HepG2 (cell line): Measurements from ENCODE around the gene SPTBN2. TPM values are rescaled to one million over a fixed set of nuclear protein-coding genes. Genes with fewer than 3 reads are reported as not detected.

Experiments used
- ATF7 ChIP-seq, 2 experiments: fragments of 450-650 bp in 1 of 2; sonication (generic) in 1 of 2; formaldehyde crosslinking in 1 of 2; IDR thresholded peaks; 2 replicates each; pipeline versions ENCODE4 v1.4.0 to v1.6.1; 2016 to 2020; ENCODE audit warnings: antibody characterized with exemption in 1 of 2, mild to moderate bottlenecking in 1 of 2, missing genetic modification reagents in 1 of 2
- CENPX ChIP-seq: sonication (generic); formaldehyde crosslinking; IDR thresholded peaks from 2 replicates; pipeline ENCODE4 v1.9.0; 2021; ENCODE audit warnings: mild to moderate bottlenecking, missing genetic modification reagents, moderate library complexity
- DPF2 ChIP-seq: sonication (generic); formaldehyde crosslinking; IDR thresholded peaks from 2 replicates; pipeline ENCODE4 v1.4.0; 2020; ENCODE audit warnings: mild to moderate bottlenecking, low read depth, missing genetic modification reagents, borderline replicate concordance
- MBNL3 ChIP-seq: fragments of 250-450 bp; sonication (Bioruptor Pico); conservative IDR thresholded peaks from 2 replicates; pipeline ENCODE4 v1.8.0; 2022; ENCODE audit warnings: mild to moderate bottlenecking, inconsistent platforms
- MEF2D ChIP-seq: sonication (generic); formaldehyde crosslinking; IDR thresholded peaks from 2 replicates; pipeline ENCODE4 v1.5.1; 2020; ENCODE audit warnings: mild to moderate bottlenecking, missing genetic modification reagents
- RBM39 ChIP-seq: fragments of 200-400 bp; formaldehyde crosslinking; IDR thresholded peaks from one replicate; pipeline ENCODE4 v1.6.1; 2018; ENCODE audit warnings: antibody characterized with exemption, mild to moderate bottlenecking, low read depth, low read length; ENCODE audit not compliant: poor library complexity, severe bottlenecking
- RFX1 ChIP-seq: fragments of 450-650 bp; IDR thresholded peaks from 2 replicates; pipeline ENCODE4 v1.6.1; 2017
- SP2 ChIP-seq: sonication (generic); formaldehyde crosslinking; IDR thresholded peaks from 2 replicates; pipeline ENCODE4 v1.5.1; 2020; ENCODE audit warnings: mild to moderate bottlenecking, missing genetic modification reagents
- ZC3H4 ChIP-seq: sonication (generic); formaldehyde crosslinking; IDR thresholded peaks from 2 replicates; pipeline ENCODE4 v1.4.0; 2020; ENCODE audit warnings: missing genetic modification reagents, borderline replicate concordance
- ZNF251 ChIP-seq: sonication (generic); formaldehyde crosslinking; IDR thresholded peaks from 2 replicates; pipeline ENCODE4 v1.9.0; 2021; ENCODE audit warnings: mild to moderate bottlenecking, missing genetic modification reagents
- ZNF30 ChIP-seq: sonication (generic); formaldehyde crosslinking; IDR thresholded peaks from 2 replicates; pipeline ENCODE4 v1.5.0; 2020; ENCODE audit warnings: mild to moderate bottlenecking, missing genetic modification reagents
- ZNF629 ChIP-seq: sonication (generic); formaldehyde crosslinking; conservative IDR thresholded peaks from 2 replicates; pipeline ENCODE4 v1.5.0; 2020; ENCODE audit warnings: missing genetic modification reagents
- ZNF800 ChIP-seq: sonication (generic); formaldehyde crosslinking; IDR thresholded peaks from 2 replicates; pipeline ENCODE4 v1.4.0; 2020; ENCODE audit warnings: missing genetic modification reagents
- polyA plus RNA-seq, 8 experiments: library from polyadenylated mRNA; depleted of rRNA in 3 of 8; stranded (reverse) in 7 of 8; unstranded in 1 of 8; fragments of >200 nt; fragmentation: Illumina TruSeq in 4 of 8; extraction: Trizol in 4 of 8; gene quantifications; 2 replicates each; pipeline versions ENCODE4 v1.2.1 to v1.2.3, GENCODE V29; 2011 to 2016; ENCODE audit warnings: low read depth in 4 of 8, missing spikeins in 1 of 8, mixed read lengths in 1 of 8; ENCODE audit not compliant: insufficient read depth in 1 of 8
- total RNA-seq, 5 experiments: library from RNA; depleted of rRNA; stranded (reverse); fragments of >200 nt; fragmentation: Illumina TruSeq; extraction: Trizol; gene quantifications; 2 replicates each; pipeline ENCODE4 v1.2.3, GENCODE V29; 2016; ENCODE audit warnings: low read depth in 1 of 5
- TF ChIP-seq, protein P1 (sequence below): sonication (generic); formaldehyde crosslinking; IDR thresholded peaks from 2 replicates; pipeline ENCODE4 v1.4.0; 2020; ENCODE audit warnings: missing genetic modification reagents
- TF ChIP-seq, protein P2 (sequence below): sonication (generic); formaldehyde crosslinking; IDR thresholded peaks from 2 replicates; pipeline ENCODE4 v1.4.0; 2020; ENCODE audit warnings: low read depth, missing genetic modification reagents
- TF ChIP-seq, protein P3 (sequence below): sonication (generic); formaldehyde crosslinking; IDR thresholded peaks from 2 replicates; pipeline ENCODE4 v1.4.0; 2020; ENCODE audit warnings: missing genetic modification reagents, borderline replicate concordance
- TF ChIP-seq, protein P4 (sequence below): sonication (generic); formaldehyde crosslinking; IDR thresholded peaks from 2 replicates; pipeline ENCODE4 v1.5.0; 2020; ENCODE audit warnings: missing genetic modification reagents, mild to moderate bottlenecking, borderline replicate concordance

The SPTBN2 gene
- total and polyA plus RNA-seq, 2 of the 13 experiments (the other 11 are each of a cell fraction or from before 2014, with no cell fraction given), result 0.65 to 4.0 TPM

- TF ChIP-seq RBM39 (peak; percentile 69), ZC3H4 (CRISPR knock-in tag) (0 out of 2 replicates have a peak, but pooled peaks have one; percentile 11), ATF7 (IDR thresholded peaks at IDR 0.05) (no peak), ATF7 (CRISPR knock-in tag; IDR thresholded peaks at IDR 0.05) (no peak), ZNF30 (CRISPR knock-in tag) (no peak; the same call in 1 of the 2 replicates), CENPX (CRISPR knock-in tag) (no peak), SP2 (CRISPR knock-in tag) (peak; percentile 96), ZNF251 (CRISPR knock-in tag) (no peak), DPF2 (CRISPR knock-in tag) (no peak), RFX1 (no peak), MEF2D (CRISPR knock-in tag) (no peak), ZNF800 (CRISPR knock-in tag) (0 out of 2 replicates have a peak, but pooled peaks have one; percentile 12), MBNL3 (CRISPR knock-in tag) (no peak), ZNF629 (CRISPR knock-in tag) (no peak)
- TF ChIP-seq, protein P1, sequence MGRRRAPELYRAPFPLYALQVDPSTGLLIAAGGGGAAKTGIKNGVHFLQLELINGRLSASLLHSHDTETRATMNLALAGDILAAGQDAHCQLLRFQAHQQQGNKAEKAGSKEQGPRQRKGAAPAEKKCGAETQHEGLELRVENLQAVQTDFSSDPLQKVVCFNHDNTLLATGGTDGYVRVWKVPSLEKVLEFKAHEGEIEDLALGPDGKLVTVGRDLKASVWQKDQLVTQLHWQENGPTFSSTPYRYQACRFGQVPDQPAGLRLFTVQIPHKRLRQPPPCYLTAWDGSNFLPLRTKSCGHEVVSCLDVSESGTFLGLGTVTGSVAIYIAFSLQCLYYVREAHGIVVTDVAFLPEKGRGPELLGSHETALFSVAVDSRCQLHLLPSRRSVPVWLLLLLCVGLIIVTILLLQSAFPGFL (CRISPR knock-in tag), result no peak
- TF ChIP-seq, protein P2, sequence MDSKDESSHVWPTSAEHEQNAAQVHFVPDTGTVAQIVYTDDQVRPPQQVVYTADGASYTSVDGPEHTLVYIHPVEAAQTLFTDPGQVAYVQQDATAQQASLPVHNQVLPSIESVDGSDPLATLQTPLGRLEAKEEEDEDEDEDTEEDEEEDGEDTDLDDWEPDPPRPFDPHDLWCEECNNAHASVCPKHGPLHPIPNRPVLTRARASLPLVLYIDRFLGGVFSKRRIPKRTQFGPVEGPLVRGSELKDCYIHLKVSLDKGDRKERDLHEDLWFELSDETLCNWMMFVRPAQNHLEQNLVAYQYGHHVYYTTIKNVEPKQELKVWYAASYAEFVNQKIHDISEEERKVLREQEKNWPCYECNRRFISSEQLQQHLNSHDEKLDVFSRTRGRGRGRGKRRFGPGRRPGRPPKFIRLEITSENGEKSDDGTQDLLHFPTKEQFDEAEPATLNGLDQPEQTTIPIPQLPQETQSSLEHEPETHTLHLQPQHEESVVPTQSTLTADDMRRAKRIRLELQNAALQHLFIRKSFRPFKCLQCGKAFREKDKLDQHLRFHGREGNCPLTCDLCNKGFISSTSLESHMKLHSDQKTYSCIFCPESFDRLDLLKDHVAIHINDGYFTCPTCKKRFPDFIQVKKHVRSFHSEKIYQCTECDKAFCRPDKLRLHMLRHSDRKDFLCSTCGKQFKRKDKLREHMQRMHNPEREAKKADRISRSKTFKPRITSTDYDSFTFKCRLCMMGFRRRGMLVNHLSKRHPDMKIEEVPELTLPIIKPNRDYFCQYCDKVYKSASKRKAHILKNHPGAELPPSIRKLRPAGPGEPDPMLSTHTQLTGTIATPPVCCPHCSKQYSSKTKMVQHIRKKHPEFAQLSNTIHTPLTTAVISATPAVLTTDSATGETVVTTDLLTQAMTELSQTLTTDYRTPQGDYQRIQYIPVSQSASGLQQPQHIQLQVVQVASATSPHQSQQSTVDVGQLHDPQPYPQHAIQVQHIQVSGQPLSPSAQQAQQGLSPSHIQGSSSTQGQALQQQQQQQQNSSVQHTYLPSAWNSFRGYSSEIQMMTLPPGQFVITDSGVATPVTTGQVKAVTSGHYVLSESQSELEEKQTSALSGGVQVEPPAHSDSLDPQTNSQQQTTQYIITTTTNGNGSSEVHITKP (CRISPR knock-in tag), result peak; percentile 33; the same call in 1 of the 2 replicates
- TF ChIP-seq, protein P3, sequence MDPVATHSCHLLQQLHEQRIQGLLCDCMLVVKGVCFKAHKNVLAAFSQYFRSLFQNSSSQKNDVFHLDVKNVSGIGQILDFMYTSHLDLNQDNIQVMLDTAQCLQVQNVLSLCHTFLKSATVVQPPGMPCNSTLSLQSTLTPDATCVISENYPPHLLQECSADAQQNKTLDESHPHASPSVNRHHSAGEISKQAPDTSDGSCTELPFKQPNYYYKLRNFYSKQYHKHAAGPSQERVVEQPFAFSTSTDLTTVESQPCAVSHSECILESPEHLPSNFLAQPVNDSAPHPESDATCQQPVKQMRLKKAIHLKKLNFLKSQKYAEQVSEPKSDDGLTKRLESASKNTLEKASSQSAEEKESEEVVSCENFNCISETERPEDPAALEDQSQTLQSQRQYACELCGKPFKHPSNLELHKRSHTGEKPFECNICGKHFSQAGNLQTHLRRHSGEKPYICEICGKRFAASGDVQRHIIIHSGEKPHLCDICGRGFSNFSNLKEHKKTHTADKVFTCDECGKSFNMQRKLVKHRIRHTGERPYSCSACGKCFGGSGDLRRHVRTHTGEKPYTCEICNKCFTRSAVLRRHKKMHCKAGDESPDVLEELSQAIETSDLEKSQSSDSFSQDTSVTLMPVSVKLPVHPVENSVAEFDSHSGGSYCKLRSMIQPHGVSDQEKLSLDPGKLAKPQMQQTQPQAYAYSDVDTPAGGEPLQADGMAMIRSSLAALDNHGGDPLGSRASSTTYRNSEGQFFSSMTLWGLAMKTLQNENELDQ (CRISPR knock-in tag), result peak; percentile 18; the same call in 1 of the 2 replicates
- TF ChIP-seq, protein P4, sequence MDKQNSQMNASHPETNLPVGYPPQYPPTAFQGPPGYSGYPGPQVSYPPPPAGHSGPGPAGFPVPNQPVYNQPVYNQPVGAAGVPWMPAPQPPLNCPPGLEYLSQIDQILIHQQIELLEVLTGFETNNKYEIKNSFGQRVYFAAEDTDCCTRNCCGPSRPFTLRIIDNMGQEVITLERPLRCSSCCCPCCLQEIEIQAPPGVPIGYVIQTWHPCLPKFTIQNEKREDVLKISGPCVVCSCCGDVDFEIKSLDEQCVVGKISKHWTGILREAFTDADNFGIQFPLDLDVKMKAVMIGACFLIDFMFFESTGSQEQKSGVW, result no peak
Measured at GRCh38 chr11:66638177-66639065, 90.6 kb downstream of the SPTBN2 start, which contains the start of gene RBM4 (continued).
